ENCODE data around the gene PLAC9. TPM values are rescaled to one million over a fixed set of nuclear protein-coding genes. Genes with fewer than 3 reads are reported as not detected.

Gene PLAC9
- total and polyA plus RNA-seq, 2 donors (not counting 3 experiments of a cell fraction or from before 2014, with no cell fraction given) = 1.7 to 2.0 TPM

- ChIA-PET CTCF (no interaction called here), POLR2A (no interaction called here)
- no peak for FAIRE-seq
- intact Hi-C loops (cut with micrococcal nuclease) (no loop called here), dilution Hi-C loops (cut with MboI; ENCODE audit: extremely low pct_ligation_motif_present, low sequenced_read_pairs) (no loop called here)
- H4K20me1 ChIP-seq (replicated peaks; ENCODE audit: control insufficient read depth, extremely low read depth, insufficient read depth, low read length) = no peaks in the 10 kb centered on the region
- TF ChIP-seq MAX (IDR thresholded peaks at IDR 0.05; ENCODE audit: insufficient read depth, insufficient read length) = no peak
- TF ChIP-seq POLR2A (IDR thresholded peaks at IDR 0.05; ENCODE audit: low read depth, low read length) = no peak
- TF ChIP-seq CTCF (IDR thresholded peaks at IDR 0.05; ENCODE audit: extremely low read depth in 1 of 2, insufficient read depth in 1 of 2, low read depth in 1 of 2, low read length in 2 of 2) = no peak
- TF ChIP-seq JUN (IDR thresholded peaks at IDR 0.05; ENCODE audit: borderline replicate concordance, insufficient read depth, insufficient read length, low read depth) = no peak
- no peak for TF ChIP-seq GATA2 (IDR thresholded peaks at IDR 0.05; ENCODE audit: insufficient read depth, insufficient read length, low read depth, low read length)
- no peak for TF ChIP-seq MYC (IDR thresholded peaks at IDR 0.05; ENCODE audit: low read depth, low read length)
- no peak for TF ChIP-seq FOS (IDR thresholded peaks at IDR 0.05; ENCODE audit: borderline replicate concordance, insufficient read depth, low read length)
- TF ChIP-seq EZH2 (IDR thresholded peaks at IDR 0.05; ENCODE audit: borderline replicate concordance, low read depth, low read length, severe bottlenecking) = no peak
- TF ChIP-seq POLR2AphosphoS5 (IDR thresholded peaks at IDR 0.05; ENCODE audit: insufficient read depth, low read depth, low read length) = no peak
- H3K9me3 ChIP-seq (replicated peaks; ENCODE audit: control insufficient read depth, insufficient read depth, low read length) = no peaks in the 10 kb centered on the region
- H3K9me1 ChIP-seq (replicated peaks; ENCODE audit: control insufficient read depth, extremely low read depth, insufficient read depth, low read length) = no peaks in the 10 kb centered on the region
- H3K4me3 ChIP-seq (replicated peaks in 1 of 3; ENCODE audit: insufficient read depth in 1 of 3, low read depth in 1 of 3, low read length in 3 of 3) = no peak overlapping the region
- peaks cover 9 to 20% of the 10 kb centered on the region in 2 experiments for H3K36me3 ChIP-seq (ENCODE audit: control insufficient read depth in 2 of 2, extremely low read depth in 1 of 2, insufficient read depth in 2 of 2, low read length in 2 of 2)
- H3K4me1 ChIP-seq (ENCODE audit: control insufficient read depth, extremely low read depth, insufficient read depth, low read length) = peaks cover 13% of the 10 kb centered on the region
- H2AFZ ChIP-seq (ENCODE audit: low read depth, low read length) = no peak overlapping the region
- no peak overlapping the region for H3K27ac ChIP-seq (ENCODE audit: insufficient read depth, low read depth, low read length)
- no peaks in the 10 kb centered on the region for H3K27me3 ChIP-seq (ENCODE audit: control insufficient read depth in 2 of 2, insufficient read depth in 2 of 2, low read length in 2 of 2)
- no TSS peak for BruUV-seq (replicated peaks)
- no peak for DNase-seq (ENCODE audit: low read depth, low spot score)
- H3K9ac ChIP-seq (replicated peaks; ENCODE audit: extremely low read depth, insufficient read depth, low read length) = no peak overlapping the region
- H3K4me2 ChIP-seq (ENCODE audit: insufficient read depth, low read length) = no peak overlapping the region
- H3K79me2 ChIP-seq (ENCODE audit: control insufficient read depth, insufficient read depth, low read length) = no peaks in the 10 kb centered on the region
These were observed 22.6 kb downstream of the PLAC9 start for GRCh38 chr10:80154978-80155695.
